ENCODE measurements around the gene KDM2A.

KDM2A gene

DNA sequence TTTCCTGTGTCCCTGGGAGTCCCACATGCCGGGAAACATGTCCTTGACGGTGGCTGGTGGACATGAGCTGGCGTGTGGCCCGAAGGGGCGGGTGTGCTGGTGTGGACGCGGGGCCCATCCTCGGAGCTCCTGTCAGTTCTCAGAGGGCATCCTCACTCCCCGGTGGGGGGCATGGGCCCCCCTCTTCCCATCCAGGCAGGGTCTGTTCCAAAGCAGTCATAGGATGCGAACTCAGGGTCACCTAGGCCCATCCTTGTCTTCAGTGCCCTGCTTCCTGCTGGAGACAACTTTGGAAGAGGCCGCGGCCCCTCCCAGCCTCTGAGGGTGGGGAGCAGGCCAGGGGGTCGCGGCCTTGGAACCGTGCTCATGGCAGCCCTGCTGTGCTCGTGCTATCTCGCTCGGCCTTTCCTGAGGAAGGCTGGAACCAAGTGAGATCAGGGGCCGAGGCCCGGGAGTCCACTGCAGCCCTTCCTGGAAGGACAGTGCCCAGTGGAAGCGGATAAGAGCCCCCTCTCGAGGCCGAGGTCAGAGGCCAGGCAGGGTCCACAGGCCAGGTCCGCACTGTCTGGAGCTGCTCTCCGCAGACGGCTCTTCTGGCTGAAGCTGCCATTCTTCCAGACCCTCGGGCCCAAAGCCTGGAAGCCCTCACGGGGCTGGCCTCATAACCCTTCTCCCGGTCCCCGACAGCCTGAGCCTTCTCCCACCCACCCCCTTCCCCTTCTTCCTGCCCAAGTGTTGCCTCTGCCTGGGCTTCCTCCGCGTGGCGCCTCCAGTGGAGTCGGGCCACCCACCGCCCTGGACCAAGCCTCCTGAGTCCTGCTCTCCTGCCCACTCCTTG is 155.9 kb downstream of the KDM2A start:
- DNase-seq, result no peak

DNA sequence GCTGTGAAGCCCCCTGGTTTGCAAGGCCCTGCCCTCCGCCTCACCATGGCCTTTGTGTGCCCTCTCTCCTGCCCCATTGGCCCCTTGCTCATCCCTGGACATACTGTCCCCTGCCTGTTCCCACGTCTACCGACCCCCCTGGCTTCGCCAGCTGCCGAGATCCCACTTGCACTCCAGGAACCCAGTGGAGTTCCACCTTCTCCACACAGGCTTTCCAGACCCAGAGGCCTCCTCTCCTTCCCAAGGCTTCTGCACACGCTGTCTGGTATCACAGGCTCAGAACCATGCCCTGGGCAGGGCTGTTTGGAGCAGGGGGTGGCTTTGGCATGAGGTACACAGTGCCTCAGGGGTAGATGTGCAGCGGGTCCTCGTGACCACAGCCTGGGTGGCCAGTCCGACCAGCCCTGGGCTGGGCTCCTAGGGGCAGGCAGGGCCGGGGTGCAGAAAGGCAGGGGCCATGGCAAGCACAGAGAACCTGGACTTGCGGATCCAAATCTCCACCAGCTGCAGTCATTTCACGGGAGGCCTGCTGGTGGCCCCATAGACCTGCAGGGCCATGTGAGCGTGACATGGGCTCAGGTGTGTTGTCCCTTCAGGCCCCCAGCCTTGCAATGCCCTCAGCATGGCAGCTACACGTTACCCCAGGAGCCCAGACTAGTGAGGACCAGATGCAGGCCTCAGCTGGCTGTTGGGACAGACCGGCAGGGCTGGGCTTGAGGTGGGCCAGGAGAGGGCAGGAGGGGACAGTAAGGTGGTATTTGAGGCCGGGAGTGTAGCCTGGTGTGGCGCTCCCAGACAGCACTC is 156.7 kb downstream of the KDM2A start:
- DNase-seq, result no peak

DNA sequence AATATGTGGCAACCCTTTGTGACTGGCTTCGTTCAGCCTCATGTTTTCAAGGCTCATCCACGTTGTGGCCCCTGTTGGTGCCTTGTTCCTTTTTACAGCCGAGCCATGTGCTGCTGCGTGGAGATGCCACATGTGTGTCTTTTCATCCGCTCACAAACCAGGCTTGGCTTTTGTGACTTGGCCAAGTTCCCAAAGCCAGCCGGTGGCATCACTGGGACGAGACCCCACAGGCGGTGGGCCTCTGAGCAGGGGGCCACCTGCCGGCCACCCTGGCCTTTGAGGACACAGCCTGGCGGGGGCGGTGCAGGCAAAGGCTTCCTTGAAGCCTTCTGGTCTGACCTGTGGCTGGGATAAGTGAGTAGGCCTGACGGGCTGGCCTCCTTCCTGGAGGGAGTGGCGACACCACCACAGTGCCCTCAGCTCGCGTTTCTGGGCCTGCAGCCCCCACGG is 157.7 kb downstream of the KDM2A start:
- no peak for DNase-seq

DNA sequence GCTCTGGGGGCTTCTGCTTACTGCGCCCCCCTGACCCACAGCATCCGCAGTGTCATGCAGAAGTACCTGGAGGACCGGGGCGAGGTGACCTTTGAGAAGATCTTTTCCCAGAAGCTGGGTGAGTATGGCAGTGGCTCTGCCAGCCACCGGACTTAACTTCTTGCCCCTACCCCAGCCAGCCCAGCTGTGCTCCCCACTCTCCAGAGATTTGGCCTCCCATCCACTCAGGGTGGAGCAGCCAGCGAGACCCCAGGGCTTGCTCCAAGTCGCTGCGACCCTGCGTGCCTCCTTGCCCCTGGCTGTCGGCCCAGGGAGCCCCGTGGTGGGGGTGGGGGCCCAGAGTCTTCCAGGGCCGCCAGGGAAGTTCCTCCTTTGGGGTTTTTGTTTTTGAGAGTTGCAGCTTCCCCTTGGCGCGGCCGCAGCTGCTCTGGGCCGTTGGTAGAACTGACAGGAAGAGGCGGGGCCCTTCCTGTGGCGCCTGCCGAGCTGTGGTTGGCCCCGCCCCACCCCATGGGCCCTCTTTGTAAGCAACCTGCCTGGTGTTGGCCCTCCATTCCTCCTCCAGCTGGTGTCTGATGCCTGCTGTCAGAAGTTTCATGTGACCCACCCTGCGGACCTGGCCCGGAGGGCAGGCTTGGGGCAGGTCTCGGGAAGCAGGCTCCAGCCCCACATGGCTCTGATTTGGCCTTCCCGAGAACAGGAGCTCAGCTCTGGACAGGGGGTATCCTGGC is 158.3 kb downstream of the KDM2A start:
- no peak for DNase-seq

DNA sequence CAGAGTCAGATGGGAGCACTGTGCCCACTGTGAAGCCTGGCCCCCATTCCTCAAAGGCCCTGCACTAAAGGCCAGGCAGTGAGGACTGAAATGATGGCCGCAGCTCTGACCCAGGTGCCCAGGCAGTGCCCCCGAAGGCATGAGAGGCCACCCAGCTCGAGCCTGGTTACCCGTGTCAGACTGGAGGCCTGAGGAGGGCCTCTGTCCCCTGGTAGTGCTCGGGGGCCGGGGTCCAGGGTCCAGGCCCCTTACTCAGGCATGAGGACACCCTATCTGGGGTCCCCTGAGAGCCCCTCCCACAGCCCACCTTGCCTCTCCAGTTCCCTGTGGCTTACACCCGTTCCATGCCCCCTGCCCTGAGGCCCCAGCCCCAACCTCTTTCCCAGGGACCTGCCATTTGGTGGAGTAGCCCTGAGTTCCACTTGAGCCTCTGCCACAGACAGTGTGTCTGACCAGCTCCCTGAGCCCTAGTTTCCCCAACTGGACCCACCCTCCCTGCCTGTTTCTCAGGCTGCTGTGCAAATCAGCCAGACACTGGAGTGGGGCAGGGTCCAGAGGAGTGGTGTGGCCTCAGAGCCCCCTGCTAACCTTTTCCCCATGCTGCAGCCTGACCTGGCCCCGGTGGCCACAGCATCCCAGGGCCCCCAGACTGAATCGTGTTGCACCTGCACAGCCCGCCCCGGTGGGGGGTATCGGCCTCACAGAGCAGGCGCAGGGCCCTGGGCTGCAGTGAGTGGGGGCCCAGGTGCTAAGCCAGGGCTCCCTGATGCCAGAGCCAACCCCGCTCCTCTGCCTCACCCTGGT is 159.3 kb downstream of the KDM2A start:
- DNase-seq, result no peak

DNA sequence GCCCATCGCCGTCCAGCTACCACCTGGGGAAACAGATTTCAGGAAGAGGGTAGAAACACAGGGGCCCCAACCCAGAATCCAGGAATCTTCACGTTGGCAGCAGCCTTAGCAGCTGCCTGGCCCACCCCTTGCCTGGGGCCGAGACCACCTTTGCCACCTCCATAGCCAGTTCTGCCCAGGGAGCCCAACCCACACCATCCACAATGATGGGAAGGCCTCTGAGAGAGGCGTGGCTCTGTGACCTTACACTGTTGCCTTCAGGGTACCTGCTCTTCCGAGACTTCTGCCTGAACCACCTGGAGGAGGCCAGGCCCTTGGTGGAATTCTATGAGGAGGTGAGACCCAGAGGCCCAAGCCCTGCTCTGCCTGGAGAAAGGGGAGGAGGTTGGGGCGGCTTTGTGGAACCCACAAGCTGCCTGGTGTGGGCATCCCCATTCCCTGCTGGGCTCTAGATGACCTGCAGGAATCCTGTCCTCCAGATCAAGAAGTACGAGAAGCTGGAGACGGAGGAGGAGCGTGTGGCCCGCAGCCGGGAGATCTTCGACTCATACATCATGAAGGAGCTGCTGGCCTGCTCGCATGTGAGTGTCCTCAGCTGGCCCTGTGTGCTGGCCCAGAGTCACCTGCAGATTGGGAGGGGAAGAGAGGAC is 160.0 kb downstream of the KDM2A start:
- DNase-seq, result no peak

DNA sequence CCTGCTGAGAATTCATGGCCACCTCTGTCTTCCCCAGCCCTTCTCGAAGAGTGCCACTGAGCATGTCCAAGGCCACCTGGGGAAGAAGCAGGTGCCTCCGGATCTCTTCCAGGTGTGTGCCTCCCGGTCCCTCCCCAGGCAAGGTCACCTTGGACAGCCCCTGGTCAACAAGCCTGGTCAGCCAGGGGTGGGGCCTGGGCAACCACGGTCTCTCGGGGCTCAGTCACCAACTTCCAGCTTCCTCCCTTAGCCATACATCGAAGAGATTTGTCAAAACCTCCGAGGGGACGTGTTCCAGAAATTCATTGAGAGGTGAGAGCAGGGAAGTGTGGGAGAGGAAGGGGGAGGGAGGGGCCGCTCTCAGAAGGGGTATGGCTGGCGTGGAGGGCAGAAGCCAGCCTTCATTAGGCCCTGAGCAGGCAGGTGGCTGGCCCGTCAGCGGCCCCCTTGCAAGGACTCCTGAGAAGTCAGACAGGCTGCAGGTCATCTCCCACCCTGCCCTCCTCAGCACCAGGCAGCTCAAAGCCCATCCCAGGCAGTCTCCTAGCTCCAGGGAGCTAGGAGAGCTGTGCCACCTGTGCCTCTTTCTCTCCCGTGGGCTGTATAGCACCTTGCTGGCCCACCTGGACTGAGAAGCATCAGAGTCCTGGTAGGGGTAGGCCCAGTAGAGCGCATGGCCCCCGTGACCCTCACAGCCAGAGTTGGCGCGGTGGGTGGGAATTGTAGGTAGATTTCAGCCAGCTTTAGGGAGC is 160.7 kb downstream of the KDM2A start:
- DNase-seq, result no peak

DNA sequence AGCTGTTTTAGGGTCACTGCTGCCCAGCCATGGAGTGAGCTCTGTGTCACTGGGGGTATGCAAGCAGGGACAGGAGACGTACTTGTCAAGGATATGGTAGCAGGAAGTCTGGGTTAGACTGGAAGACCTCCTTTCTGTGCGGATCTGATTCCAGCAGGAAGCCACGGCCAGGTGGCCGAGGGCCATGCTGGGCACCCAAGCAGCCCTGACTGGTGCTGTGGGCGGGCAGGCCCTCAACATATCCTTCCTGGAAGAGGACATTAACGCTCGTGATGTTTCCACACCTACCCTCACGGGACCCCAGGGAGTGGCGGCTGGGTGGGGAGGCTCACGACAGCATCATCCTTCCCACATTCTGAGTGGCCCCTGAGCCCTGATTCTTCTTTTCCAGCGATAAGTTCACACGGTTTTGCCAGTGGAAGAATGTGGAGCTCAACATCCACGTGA is 161.3 kb downstream of the KDM2A start:
- DNase-seq, result no peak

DNA sequence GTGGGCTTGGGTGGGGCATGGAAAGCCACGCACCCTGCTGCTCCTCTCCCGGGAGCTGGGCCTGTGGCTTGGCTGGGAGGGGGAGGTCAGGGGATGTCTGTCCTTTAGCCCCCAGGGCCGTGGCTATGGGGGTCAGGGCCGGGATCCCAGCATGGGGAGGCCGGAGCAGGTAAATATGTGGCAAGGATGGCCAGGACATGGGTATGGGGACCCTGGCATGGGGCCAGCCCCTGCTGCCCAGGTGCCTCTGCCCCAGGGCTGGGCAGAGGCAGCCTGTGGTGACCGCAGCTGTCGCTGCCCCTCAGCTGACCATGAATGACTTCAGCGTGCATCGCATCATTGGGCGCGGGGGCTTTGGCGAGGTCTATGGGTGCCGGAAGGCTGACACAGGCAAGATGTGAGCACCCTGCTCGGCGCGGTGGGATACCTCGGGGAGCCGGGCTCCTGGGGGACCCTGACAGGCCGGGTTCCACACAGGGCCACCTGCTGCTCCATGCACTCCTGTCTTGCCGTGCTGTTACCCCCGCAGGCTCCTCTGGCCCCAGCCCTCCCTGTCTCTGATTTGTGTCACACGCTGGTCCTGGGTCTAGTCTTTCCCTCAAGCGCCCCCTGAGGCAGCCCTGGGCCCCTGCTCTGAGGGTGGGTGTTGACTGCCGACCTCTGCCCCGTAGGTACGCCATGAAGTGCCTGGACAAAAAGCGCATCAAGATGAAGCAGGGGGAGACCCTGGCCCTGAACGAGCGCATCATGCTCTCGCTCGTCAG is 161.9 kb downstream of the KDM2A start:
- DNase-seq, result no peak

DNA sequence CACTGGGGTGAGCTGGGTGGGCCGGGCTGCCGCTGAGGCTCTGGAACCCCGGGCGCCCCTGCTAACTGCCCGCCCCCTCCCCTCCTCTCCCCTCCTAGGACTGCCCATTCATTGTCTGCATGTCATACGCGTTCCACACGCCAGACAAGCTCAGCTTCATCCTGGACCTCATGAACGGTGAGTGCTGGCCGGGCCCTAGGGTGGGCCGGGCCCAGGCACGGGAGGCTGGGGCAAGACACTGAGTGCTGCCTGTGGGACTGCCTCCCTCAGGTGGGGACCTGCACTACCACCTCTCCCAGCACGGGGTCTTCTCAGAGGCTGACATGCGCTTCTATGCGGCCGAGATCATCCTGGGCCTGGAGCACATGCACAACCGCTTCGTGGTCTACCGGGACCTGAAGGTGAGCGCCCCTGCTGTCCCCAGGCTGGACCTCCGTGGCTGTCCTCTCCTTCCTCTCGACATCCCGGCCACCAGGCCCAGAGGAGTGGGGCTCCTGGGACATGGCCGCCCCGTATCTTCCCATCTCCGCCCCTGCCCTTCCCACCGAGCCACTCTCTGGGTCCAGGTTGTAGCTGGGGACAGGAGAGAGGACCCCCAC is 162.6 kb downstream of the KDM2A start:
- DNase-seq, result no peak

DNA sequence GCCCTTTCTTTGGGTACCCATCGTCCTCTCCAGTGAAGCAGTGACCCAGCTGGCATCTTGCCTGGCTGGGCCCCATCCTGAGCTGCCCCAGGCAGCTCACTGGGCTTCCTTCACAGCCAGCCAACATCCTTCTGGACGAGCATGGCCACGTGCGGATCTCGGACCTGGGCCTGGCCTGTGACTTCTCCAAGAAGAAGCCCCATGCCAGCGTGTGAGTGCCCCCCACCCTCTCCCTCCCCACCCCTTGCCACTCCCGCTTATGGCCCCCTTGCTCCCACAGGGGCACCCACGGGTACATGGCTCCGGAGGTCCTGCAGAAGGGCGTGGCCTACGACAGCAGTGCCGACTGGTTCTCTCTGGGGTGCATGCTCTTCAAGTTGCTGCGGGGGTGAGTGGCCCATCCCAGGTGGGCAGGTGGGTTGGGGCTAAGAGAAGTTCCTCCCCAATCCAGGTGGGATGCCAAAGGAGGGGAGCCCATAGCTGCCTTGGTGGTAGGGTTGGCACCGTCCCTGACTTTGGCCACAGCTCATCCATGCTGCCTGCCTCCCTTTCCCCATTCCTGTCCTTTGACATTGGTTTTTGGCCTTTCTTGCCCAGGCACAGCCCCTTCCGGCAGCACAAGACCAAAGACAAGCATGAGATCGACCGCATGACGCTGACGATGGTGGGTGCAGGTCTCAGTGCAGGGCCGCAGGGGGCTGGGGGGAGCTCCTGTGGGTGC is 163.3 kb downstream of the KDM2A start:
- no peak for DNase-seq

DNA sequence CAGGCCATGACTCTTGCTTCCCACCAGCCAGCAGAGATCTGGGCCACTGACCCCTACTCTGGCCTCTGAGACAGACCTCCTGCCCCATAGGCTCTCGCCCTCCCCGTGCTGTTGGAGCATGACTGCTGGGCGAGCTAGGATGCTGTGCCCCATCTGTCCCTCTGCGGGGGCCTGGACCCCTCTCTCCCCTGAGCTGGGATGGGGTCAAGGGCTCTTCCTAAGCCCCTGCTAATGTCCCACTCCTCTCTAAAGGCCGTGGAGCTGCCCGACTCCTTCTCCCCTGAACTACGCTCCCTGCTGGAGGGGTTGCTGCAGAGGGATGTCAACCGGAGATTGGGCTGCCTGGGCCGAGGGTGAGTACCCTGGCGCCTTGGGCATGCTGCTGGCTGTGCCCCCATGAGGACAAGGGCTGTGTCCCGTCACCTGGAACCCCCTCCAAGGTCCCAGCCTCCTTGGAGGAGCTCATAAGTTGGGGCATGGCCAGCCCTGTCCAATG is 163.9 kb downstream of the KDM2A start:
- DNase-seq, result no peak

DNA sequence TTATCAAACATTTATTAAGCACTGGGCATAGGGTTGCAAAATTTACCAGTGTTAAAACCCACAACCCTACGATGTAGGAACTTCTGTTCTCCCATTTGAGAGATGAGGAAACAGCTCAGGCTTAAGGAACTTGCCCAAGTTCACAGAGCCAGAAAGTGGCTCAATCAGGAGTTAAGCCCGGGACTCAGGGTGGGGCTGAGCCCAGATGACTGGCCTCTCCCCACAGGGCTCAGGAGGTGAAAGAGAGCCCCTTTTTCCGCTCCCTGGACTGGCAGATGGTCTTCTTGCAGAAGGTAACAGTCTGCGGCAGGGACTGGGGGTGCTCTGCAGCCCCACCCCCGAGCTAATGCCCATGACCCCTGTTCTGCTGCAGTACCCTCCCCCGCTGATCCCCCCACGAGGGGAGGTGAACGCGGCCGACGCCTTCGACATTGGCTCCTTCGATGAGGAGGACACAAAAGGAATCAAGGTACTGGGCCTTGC is 164.5 kb downstream of the KDM2A start:
- DNase-seq, result no peak

DNA sequence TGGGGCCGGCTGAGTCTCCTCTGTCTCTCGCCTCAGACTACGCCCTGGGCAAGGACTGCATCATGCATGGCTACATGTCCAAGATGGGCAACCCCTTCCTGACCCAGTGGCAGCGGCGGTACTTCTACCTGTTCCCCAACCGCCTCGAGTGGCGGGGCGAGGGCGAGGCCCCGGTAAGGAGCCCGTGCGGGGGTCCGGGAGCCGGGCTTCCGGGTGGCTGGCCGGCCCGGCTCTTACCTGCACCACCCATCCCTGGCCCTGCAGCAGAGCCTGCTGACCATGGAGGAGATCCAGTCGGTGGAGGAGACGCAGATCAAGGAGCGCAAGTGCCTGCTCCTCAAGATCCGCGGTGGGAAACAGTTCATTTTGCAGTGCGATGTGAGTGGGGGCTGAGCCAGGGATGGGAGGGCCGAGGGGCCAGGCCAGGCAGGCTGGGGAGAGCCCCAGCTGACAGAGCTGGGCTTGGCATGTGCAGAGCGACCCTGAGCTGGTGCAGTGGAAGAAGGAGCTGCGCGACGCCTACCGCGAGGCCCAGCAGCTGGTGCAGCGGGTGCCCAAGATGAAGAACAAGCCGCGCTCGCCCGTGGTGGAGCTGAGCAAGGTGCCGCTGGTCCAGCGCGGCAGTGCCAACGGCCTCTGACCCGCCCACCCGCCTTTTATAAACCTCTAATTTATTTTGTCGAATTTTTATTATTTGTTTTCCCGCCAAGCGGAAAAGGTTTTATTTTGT is 165.9 kb downstream of the KDM2A start:
- DNase-seq, result no peak

DNA sequence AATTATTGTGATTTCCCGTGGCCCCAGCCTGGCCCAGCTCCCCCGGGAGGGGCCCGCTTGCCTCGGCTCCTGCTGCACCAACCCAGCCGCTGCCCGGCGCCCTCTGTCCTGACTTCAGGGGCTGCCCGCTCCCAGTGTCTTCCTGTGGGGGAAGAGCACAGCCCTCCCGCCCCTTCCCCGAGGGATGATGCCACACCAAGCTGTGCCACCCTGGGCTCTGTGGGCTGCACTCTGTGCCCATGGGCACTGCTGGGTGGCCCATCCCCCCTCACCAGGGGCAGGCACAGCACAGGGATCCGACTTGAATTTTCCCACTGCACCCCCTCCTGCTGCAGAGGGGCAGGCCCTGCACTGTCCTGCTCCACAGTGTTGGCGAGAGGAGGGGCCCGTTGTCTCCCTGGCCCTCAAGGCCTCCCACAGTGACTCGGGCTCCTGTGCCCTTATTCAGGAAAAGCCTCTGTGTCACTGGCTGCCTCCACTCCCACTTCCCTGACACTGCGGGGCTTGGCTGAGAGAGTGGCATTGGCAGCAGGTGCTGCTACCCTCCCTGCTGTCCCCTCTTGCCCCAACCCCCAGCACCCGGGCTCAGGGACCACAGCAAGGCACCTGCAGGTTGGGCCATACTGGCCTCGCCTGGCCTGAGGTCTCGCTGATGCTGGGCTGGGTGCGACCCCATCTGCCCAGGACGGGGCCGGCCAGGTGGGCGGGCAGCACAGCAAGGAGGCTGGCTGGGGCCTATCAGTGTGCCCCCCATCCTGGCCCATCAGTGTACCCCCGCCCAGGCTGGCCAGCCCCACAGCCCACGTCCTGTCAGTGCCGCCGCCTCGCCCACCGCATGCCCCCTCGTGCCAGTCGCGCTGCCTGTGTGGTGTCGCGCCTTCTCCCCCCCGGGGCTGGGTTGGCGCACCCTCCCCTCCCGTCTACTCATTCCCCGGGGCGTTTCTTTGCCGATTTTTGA is 166.8 kb downstream of the KDM2A start:
- DNase-seq, result no peak

DNA sequence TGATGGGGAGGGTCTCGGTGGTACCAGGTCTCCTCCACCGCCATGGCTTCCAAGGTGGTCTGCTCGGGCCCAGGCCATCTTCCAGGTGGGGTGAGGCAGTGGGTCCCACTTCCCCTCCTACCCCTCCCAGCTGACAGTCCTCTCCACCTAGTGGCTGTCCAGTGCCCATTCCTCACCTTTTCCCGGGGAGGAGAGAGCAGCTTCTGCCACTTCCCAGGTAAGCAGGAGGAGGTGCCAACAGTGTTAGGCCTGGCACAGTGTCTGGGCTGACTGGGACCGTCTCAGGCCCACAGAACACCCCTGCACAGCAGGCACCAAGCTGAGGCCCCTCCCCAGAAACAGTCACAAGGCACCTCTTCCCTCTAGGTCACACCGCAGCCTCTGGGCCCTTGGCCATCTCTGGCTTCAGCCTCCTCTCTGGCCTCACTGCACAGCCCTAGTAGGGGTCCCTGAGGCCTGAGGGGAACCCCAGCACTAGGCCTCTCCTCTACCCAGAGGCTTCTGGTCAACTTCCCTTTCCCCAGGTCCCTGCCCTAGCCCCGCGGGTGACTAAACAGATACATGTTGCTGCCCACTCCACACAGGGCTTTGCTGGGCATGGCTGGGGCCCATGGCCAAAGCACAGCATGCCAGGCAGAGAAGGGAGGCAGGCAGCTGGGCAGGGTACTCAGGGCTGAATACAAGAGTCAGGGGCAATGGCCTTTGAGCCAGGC is 167.7 kb downstream of the KDM2A start:
- no peak for DNase-seq
